ENCODE data around the gene CREBRF. TPM values are rescaled to one million over a fixed set of nuclear protein-coding genes. Genes with fewer than 3 reads are reported as not detected.

Gene CREBRF
- total and polyA plus RNA-seq, 2 experiments from 2014 or later: 2.0 to 3.5 TPM

DNA sequence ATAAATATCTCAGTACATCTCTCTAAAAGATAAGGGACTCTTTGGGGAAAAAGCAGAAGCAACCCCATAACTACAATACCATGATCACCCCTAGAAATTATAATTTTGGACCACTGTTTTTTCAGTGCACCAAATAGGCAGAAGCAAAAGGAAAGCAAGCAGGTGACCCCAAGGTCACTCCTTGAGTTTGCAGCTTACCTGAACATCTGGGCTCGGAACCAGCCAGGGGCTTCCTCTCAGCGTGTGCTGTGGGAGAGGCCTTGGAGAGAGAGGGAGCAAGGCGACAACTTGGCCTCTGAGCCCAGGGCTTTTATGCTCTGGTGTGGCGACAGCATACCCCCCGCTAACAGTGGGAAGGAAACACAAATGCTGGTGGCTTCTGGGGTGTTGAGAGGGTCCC is 105.0 kb downstream of the CREBRF start:
- Mint-ChIP-seq H3K4me3 (no peak overlapping the region), H3K4me1 (no peaks in the 10 kb centered on the region), H3K27me3 (ENCODE audit: insufficient read depth, low read depth, poor library complexity) (peaks cover 6% of the 10 kb centered on the region), H3K36me3 (ENCODE audit: low read depth) (peaks cover 14% of the 10 kb centered on the region; the same call in 2 of the 3 replicates), H3K27ac (no peak overlapping the region), H3K9me3 (no peaks in the 10 kb centered on the region)
- H4K20me1 ChIP-seq (replicated peaks; ENCODE audit: insufficient read depth): 0 out of 2 replicates have a peak, but pooled peaks cover 4% of the 10 kb centered on the region
- H3F3A ChIP-seq (replicated peaks; ENCODE audit: low read depth): no peaks in the 10 kb centered on the region
- H3K27ac ChIP-seq (ENCODE audit: low read depth): no peak overlapping the region
- H3K9me2 ChIP-seq (ENCODE audit: insufficient read depth): no peaks in the 10 kb centered on the region
- H2AFZ ChIP-seq: no peak overlapping the region
- no peaks in the 10 kb centered on the region for H3K4me1 ChIP-seq (ENCODE audit: insufficient read depth)
- no peak for DNase-seq (ENCODE audit: low spot score)
- peaks cover 4% of the 10 kb centered on the region; the same call in 1 of the 2 replicates for H3K36me3 ChIP-seq (ENCODE audit: insufficient read depth)
- no peak for ATAC-seq
- H3K27me3 ChIP-seq (ENCODE audit: insufficient read depth): no peaks in the 10 kb centered on the region
- no peak overlapping the region for H3K4me2 ChIP-seq
- no peak overlapping the region for H3K4me3 ChIP-seq
- no peaks in the 10 kb centered on the region for H3K79me2 ChIP-seq (replicated peaks; ENCODE audit: insufficient read depth)
- no peak for TF ChIP-seq POLR2AphosphoS5 (IDR thresholded peaks at IDR 0.05; ENCODE audit: low read depth)
- TF ChIP-seq CTCF (conservative IDR thresholded peaks at IDR 0.05; ENCODE audit: low read depth in 2 of 2): no peak
- TF ChIP-seq NANOG (IDR thresholded peaks at IDR 0.05; ENCODE audit: borderline replicate concordance): no peak
- no peak for TF ChIP-seq ETS1 (IDR thresholded peaks at IDR 0.05)
- no peak for TF ChIP-seq EZH2phosphoT487 (IDR thresholded peaks at IDR 0.05; ENCODE audit: unreplicated experiment)
- TF ChIP-seq EZH2 (IDR thresholded peaks at IDR 0.05; ENCODE audit: low read depth, unreplicated experiment): no peak
- no peak for TF ChIP-seq ZNF462 (CRISPR knock-in tag; IDR thresholded peaks at IDR 0.05)
- TF ChIP-seq ZNF331 (CRISPR knock-in tag; IDR thresholded peaks at IDR 0.05; ENCODE audit: low read depth): no peak
- TF ChIP-seq STAT1 (IDR thresholded peaks at IDR 0.05; ENCODE audit: unreplicated experiment): no peak
- no peak for TF ChIP-seq REST (IDR thresholded peaks at IDR 0.05; ENCODE audit: unreplicated experiment)
- no peak for TF ChIP-seq ZNF114 (CRISPR knock-in tag; IDR thresholded peaks at IDR 0.05)
- no peak for TF ChIP-seq CREB1 (CRISPR knock-in tag; IDR thresholded peaks at IDR 0.05; ENCODE audit: low read depth)
- no peak for TF ChIP-seq JUNB (IDR thresholded peaks at IDR 0.05; ENCODE audit: unreplicated experiment)
